Sigmoid colon (tissue), 7 donors: ENCODE measurements around the gene NGRN. TPM values are rescaled to one million over a fixed set of nuclear protein-coding genes. Genes with fewer than 3 reads are reported as not detected.

Source experiments
- DNase-seq: peaks from one replicate; pipeline ENCODE4 v3.0.0-alpha.2; 2019
- H3K27ac ChIP-seq, 4 donors: fragments of 200-600 bp; sonication (generic); one replicate each; pipeline ENCODE4 v1.5.1; 2016 to 2019; ENCODE audit warnings: mild to moderate bottlenecking in 1 of 4
- H3K27me3 ChIP-seq, 3 donors: fragments of 200-600 bp; sonication (generic); one replicate each; pipeline ENCODE4 v1.5.1; 2019; ENCODE audit warnings: mild to moderate bottlenecking in 1 of 3
- H3K36me3 ChIP-seq, 4 donors: fragments of 200-600 bp; sonication (generic); one replicate each; pipeline ENCODE4 v1.5.1; 2016 to 2019
- H3K4me1 ChIP-seq, 4 donors: fragments of 200-600 bp; sonication (generic); one replicate each; pipeline ENCODE4 v1.5.1; 2017 to 2019
- H3K4me3 ChIP-seq, 4 donors: fragments of 200-600 bp; sonication (generic); one replicate each; pipeline ENCODE4 v1.5.1; 2017 to 2019; ENCODE audit warnings: mild to moderate bottlenecking in 2 of 4, moderate library complexity in 1 of 4
- H3K9me3 ChIP-seq, 4 donors: fragments of 200-600 bp in 3 of 4; sonication (generic) in 3 of 4; one replicate each; pipeline versions ENCODE4 v1.5.1 to v1.6.1; 2013 to 2019
- EP300 ChIP-seq, 4 donors: sonication (generic); formaldehyde crosslinking; IDR thresholded peaks; one replicate each; pipeline ENCODE4 v1.6.1; 2017; ENCODE audit warnings: antibody characterized with exemption in 4 of 4
- POLR2A ChIP-seq, 2 donors: fragments of 450-650 bp; IDR thresholded peaks; one replicate each; pipeline ENCODE4 v1.6.1; 2016; ENCODE audit warnings: antibody characterized with exemption in 2 of 2, mild to moderate bottlenecking in 2 of 2, moderate library complexity in 2 of 2
- POLR2AphosphoS5 ChIP-seq, 4 donors: sonication (generic); formaldehyde crosslinking; IDR thresholded peaks; one replicate each; pipeline ENCODE4 v1.6.1; 2017; ENCODE audit warnings: antibody characterized with exemption in 4 of 4
- WGBS, 2 donors: extraction: QIAGEN DNeasy Blood & Tissue Kit; methylation state at CpG; one replicate each; pipeline ENCODE4 v1.1.7; 2013; 5-methylcytosine and 5-hydroxymethylcytosine counted together
- intact Hi-C: fragments of 100-400 bp; cut with DNase I; formaldehyde crosslinking; loops from one replicate; pipeline ENCODE4 v1.15.1; 2023
- polyA plus RNA-seq, 3 donors: library from polyadenylated mRNA; stranded (reverse); fragments of 200-250 nt; gene quantifications; one replicate each; pipeline ENCODE4 v1.2.3, GENCODE V29; 2013
- total RNA-seq, 4 donors: library from RNA; depleted of rRNA; stranded (reverse); fragments of >200 nt; gene quantifications; one replicate each; pipeline ENCODE4 v1.1.0, GENCODE V29; 2016
- TF ChIP-seq, protein P1 (sequence below), 4 experiments: fragments of 450-650 bp in 3 of 4; fragments of 200-600 bp in 1 of 4; IDR thresholded peaks; one replicate each; pipeline ENCODE4 v1.5.1; 2016 to 2019; ENCODE audit warnings: antibody characterized with exemption in 4 of 4, mild to moderate bottlenecking in 3 of 4, moderate library complexity in 2 of 4
- donor health status: healthy with polysubstance abuse.
- donor health status: Bipolar disorder and iron deficiency.
- donor health status: healthy.

Gene NGRN
- total and polyA plus RNA-seq, 7 donors: 43.2 to 139 (median 81.2) TPM

DNA sequence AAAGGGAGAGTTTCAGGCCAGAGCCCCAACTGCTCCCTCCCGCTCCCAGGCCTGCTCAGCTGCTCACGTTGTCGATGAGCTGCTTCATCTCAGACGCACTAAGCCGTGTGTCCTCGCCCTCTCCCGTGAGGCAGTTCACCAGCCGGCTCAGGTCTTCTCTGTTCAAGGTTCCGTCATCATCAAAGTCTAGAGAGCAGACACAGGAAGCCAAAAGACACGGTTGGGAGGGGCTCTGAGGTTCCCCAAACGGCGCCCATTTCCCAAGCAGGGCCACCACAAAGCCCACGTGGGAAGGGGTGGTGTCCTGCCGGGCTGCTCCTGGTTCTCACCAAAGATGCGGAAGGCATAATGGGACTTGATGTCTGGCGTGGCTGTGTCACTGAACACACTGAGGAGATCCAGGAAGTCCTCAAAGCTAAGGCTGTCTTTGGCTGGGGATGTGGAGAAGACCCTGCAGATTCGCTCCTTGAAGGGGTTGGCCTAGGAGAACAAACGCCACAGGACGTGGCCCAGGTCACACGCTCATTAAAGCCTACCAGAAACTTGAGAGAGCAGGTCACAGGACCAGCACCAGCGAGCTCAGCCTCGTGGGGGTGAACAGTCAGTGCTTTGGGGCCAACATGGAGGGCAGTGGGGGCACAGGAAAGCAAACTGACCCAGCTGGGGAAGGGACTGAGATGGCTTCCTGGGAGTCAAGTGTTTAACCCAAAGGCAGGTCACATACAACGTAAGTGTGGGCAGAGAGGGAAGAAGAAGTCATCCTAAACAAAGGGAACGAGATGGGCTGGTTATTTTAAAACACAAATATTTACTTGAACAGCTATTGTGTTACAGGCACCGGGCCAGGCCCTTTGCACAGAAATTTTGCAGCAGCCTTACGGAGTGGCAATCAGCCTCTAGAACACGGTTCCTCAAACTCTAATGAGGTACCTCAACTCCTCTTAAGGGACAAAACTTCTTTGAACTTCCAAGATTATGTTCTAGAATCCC, 34.1 kb upstream of the NGRN start:
- peak; percentile 69 for DNase-seq
- 43 to 48% methylated on average over 27 of the region's 27 CpGs for WGBS, 2 donors
- intact Hi-C loops: loop anchor here (5.0 to 10.0 kb wide), 2 partner anchors 134 to 337 kb away; partner anchors contain the start of gene AP3S2
- Histone ChIP-seq H3K4me3 (no peak overlapping the region), H3K27ac (peak overlapping the region; percentile 25 to 93 (median 90)), H3K36me3 (peaks cover 15 to 58% (median 34%) of the 10 kb centered on the region in 4 donors), H3K9me3 (no peaks in the 10 kb centered on the region), H3K4me1 (peaks cover 0 to 71% (median 55%) of the 10 kb centered on the region in 4 donors), H3K27me3 (no peaks in the 10 kb centered on the region)
- TF ChIP-seq POLR2AphosphoS5 (IDR thresholded peaks at IDR 0.05) (peak in 1 of 4 donors; percentile 22), EP300 (IDR thresholded peaks at IDR 0.05) (no peak)

DNA sequence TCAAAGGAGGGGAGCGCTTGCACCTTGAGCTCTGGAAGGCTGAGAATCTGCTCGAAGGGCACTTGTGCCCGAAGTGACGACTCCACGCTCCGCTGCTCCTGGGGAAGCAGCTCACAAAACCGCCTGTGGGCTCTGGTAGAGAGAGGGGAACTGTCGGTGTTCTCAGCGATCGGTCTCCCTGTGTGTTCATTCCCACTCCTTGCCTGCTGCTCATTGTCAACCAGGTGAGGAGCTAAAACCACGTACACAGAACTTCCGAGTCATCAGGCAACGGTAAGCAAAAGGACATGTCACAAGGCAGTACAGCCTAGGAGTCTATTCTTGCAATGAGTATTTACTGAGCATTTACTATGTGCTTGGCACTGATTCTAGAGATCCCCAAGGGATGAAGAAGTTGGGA, 33.3 kb upstream of the NGRN start:
- DNase-seq: no peak
- Histone ChIP-seq H3K4me1 (peaks cover 0 to 71% (median 55%) of the 10 kb centered on the region in 4 donors), H3K36me3 (peaks cover 15 to 58% (median 29%) of the 10 kb centered on the region in 4 donors), H3K9me3 (no peaks in the 10 kb centered on the region), H3K27ac (peak overlapping the region in 3 of 4 donors; percentile 87 to 93 (median 92)), H3K27me3 (no peaks in the 10 kb centered on the region), H3K4me3 (peak overlapping the region in 1 of 4 donors; percentile 82)
- 78 to 80% methylated on average over 13 of the region's 13 CpGs for WGBS, 2 donors
- TF ChIP-seq EP300 (IDR thresholded peaks at IDR 0.05) (no peak), POLR2AphosphoS5 (IDR thresholded peaks at IDR 0.05) (peak in 1 of 4 donors; percentile 6), POLR2A (IDR thresholded peaks at IDR 0.05) (no peak)
- TF ChIP-seq, protein P1, sequence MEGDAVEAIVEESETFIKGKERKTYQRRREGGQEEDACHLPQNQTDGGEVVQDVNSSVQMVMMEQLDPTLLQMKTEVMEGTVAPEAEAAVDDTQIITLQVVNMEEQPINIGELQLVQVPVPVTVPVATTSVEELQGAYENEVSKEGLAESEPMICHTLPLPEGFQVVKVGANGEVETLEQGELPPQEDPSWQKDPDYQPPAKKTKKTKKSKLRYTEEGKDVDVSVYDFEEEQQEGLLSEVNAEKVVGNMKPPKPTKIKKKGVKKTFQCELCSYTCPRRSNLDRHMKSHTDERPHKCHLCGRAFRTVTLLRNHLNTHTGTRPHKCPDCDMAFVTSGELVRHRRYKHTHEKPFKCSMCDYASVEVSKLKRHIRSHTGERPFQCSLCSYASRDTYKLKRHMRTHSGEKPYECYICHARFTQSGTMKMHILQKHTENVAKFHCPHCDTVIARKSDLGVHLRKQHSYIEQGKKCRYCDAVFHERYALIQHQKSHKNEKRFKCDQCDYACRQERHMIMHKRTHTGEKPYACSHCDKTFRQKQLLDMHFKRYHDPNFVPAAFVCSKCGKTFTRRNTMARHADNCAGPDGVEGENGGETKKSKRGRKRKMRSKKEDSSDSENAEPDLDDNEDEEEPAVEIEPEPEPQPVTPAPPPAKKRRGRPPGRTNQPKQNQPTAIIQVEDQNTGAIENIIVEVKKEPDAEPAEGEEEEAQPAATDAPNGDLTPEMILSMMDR (IDR thresholded peaks at IDR 0.05): no peak
- intact Hi-C loops: loop anchor here (5.0 to 10.0 kb wide), 2 partner anchors 135 to 337 kb away; partner anchors contain the start of gene AP3S2

DNA sequence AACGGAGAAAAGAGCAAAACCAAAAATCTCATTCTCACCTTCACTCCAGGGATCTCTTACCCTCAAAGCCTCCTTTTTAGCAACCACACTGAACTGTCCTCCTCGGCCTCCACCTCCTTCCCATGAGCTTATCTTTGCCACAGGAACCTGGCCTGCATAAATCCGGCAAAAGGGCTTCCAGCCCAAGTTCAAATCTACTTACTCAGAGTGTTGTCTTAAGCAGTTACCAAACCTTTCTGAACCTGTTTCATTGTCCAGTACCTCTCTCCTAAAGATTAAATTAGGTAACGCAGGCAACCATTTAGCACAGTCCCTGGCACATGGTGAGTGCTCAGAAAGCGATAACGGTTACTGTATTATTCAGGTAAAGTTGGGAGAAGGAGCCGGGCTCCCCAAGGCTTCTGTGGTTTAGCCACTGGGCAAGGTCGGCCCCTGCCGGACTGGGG, 32.5 kb upstream of the NGRN start:
- Histone ChIP-seq H3K9me3 (no peaks in the 10 kb centered on the region), H3K4me1 (peaks cover 0 to 65% (median 54%) of the 10 kb centered on the region in 4 donors), H3K27ac (peak overlapping the region; percentile 87 to 96 (median 92)), H3K27me3 (no peaks in the 10 kb centered on the region), H3K4me3 (peak overlapping the region; percentile 71 to 91 (median 83)), H3K36me3 (peaks cover 13 to 58% (median 26%) of the 10 kb centered on the region in 4 donors)
- intact Hi-C loops: loop anchor here (5.0 to 10.0 kb wide), 2 partner anchors 136 to 338 kb away; partner anchors contain the start of gene AP3S2
- TF ChIP-seq POLR2A (IDR thresholded peaks at IDR 0.05) (no peak), POLR2AphosphoS5 (IDR thresholded peaks at IDR 0.05) (no peak)
- TF ChIP-seq, protein P1 (IDR thresholded peaks at IDR 0.05): peak in 2 of 4 experiments; percentile 41 to 50
- DNase-seq: no peak
- 2 to 9% methylated on average over 9 of the region's 9 CpGs for WGBS, 2 donors

DNA sequence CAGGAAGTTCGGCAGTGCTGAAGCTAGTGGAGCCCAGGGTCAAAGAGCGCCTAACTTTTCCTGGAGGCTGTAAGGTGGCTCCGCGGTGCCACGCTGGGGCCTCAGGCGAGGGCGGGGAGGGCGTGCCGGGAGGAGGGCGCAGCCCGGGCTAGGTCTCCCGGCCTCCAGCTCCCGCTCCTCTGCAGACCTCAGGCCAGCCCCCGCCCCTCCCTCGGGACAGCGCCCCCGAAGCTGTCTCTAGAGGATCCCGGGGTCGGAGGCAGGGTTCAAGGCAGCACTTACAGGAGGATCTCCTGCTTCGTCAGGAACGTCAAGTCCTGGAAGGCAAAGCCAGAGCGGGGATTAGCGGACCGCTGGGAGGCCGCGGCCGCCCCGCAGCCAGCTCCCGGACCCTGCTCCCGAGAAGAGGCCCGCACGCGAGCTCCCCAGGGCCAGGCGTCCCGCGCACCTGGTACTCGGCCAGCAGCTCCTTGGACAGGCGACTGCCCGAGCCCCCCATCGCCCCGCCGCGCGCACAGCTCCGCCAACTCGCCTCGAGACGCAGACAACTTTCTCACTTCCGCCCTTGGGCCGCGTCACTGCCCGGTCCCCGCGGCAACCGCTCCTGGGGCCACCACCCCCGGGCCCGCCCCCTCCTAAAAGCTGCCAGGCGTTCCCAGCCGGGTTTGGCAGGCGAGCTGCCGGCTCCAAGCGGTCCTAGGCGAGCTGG, 31.9 kb upstream of the NGRN start, which contains the start of gene CIB1:
Gene CIB1 (minus strand): TSS at position 555 of the 709 bp plus-strand sequence. CDS start 56 bp downstream, at position 499.
- intact Hi-C loops: loop anchor here (1.0 to 10.0 kb wide), 3 partner anchors 33 to 339 kb away; partner anchors contain the start of gene AP3S2
- 0 to 1% methylated on average over 63 of the region's 63 CpGs for WGBS, 2 donors
- Histone ChIP-seq H3K27me3 (no peaks in the 10 kb centered on the region), H3K9me3 (no peaks in the 10 kb centered on the region), H3K27ac (peak within 1 kb of the TSS; percentile 87 to 96 (median 92)), H3K4me1 (peaks cover 0 to 59% (median 49%) of the 10 kb centered on the region in 4 donors), H3K4me3 (peak within 1 kb of the TSS; percentile 71 to 91 (median 83)), H3K36me3 (peaks cover 8 to 58% (median 20%) of the 10 kb centered on the region in 4 donors)
- TF ChIP-seq POLR2AphosphoS5 (IDR thresholded peaks at IDR 0.05) (peak in 2 of 4 donors; percentile 65 to 92), POLR2A (IDR thresholded peaks at IDR 0.05) (peak; percentile 49 to 66), EP300 (IDR thresholded peaks at IDR 0.05) (peak in 1 of 4 donors; percentile 60)
- TF ChIP-seq, protein P1 (IDR thresholded peaks at IDR 0.05): peak in 1 of 4 experiments; percentile 49
- peak; percentile 99 for DNase-seq
